Liver (tissue), 9 donors: ENCODE results near the gene MCFD2. TPM values are rescaled to one million over a fixed set of nuclear protein-coding genes. Genes with fewer than 3 reads are reported as not detected.

Experiments used
- DNase-seq: peaks from one replicate; pipeline ENCODE4 v3.0.0-alpha.2; 2017; ENCODE audit warnings: low spot score
- H3K27ac ChIP-seq, 2 donors: one replicate each; pipeline ENCODE4 v1.7.0; 2013; ENCODE audit warnings: inconsistent platforms in 2 of 2, low read length in 2 of 2, control low read depth in 1 of 2, low read depth in 1 of 2, mild to moderate bottlenecking in 1 of 2
- H3K27me3 ChIP-seq, 4 donors: one replicate each; pipeline versions ENCODE4 v1.6.1 to v1.7.0; 2013; ENCODE audit warnings: low read length in 3 of 4, inconsistent platforms in 1 of 4, mild to moderate bottlenecking in 1 of 4, moderate library complexity in 1 of 4; ENCODE audit not compliant: control insufficient read depth in 4 of 4, insufficient read depth in 4 of 4
- H3K36me3 ChIP-seq, 4 donors: one replicate each; pipeline versions ENCODE4 v1.6.1 to v1.7.0; 2013; ENCODE audit warnings: low read length in 3 of 4, mild to moderate bottlenecking in 3 of 4, low read depth in 1 of 4, moderate library complexity in 1 of 4; ENCODE audit not compliant: control insufficient read depth in 4 of 4, insufficient read depth in 3 of 4
- H3K4me1 ChIP-seq, 4 donors: one replicate each; pipeline versions ENCODE4 v1.6.1 to v1.7.0; 2013; ENCODE audit warnings: low read length in 3 of 4, mild to moderate bottlenecking in 3 of 4, moderate library complexity in 1 of 4; ENCODE audit not compliant: control insufficient read depth in 4 of 4, insufficient read depth in 4 of 4
- H3K4me3 ChIP-seq, 3 donors: one replicate each; pipeline versions ENCODE4 v1.6.1 to v1.7.0; 2013; ENCODE audit warnings: low read length in 3 of 3, control low read depth in 1 of 3, low read depth in 1 of 3, mild to moderate bottlenecking in 1 of 3
- H3K9ac ChIP-seq, 2 donors: one replicate each; pipeline ENCODE4 v1.7.0; 2013; ENCODE audit warnings: low read length in 2 of 2, mild to moderate bottlenecking in 2 of 2, moderate library complexity in 2 of 2, control low read depth in 1 of 2, low read depth in 1 of 2
- H3K9me3 ChIP-seq, 4 donors: one replicate each; pipeline versions ENCODE4 v1.6.1 to v1.7.0; 2013; ENCODE audit warnings: low read length in 3 of 4; ENCODE audit not compliant: control insufficient read depth in 4 of 4
- FOXA1 ChIP-seq: IDR thresholded peaks from 2 replicates; pipeline ENCODE4 v1.6.1; 2016; ENCODE audit warnings: antibody characterized with exemption
- FOXA2 ChIP-seq: IDR thresholded peaks from 2 replicates; pipeline ENCODE4 v1.6.1; 2016; ENCODE audit warnings: antibody characterized with exemption
- HNF4A ChIP-seq, 2 donors: conservative IDR thresholded peaks; 2 replicates each; pipeline ENCODE4 v1.6.1; 2016; ENCODE audit warnings: antibody characterized with exemption in 2 of 2, mild to moderate bottlenecking in 2 of 2
- JUND ChIP-seq, 2 donors: IDR thresholded peaks; 2 replicates each; pipeline ENCODE4 v1.6.1; 2016; ENCODE audit warnings: antibody characterized with exemption in 2 of 2
- RXRA ChIP-seq, 2 donors: IDR thresholded peaks; 2 replicates each; pipeline ENCODE4 v1.6.1; 2017 to 2018; ENCODE audit warnings: antibody characterized with exemption in 2 of 2, mild to moderate bottlenecking in 1 of 2
- SP1 ChIP-seq: IDR thresholded peaks from 2 replicates; pipeline ENCODE4 v1.6.1; 2018; ENCODE audit warnings: antibody characterized with exemption, mild to moderate bottlenecking
- TAF1 ChIP-seq: conservative IDR thresholded peaks from 2 replicates; pipeline ENCODE4 v1.6.1; 2016; ENCODE audit warnings: antibody characterized with exemption, mild to moderate bottlenecking
- YY1 ChIP-seq: IDR thresholded peaks from 2 replicates; pipeline ENCODE4 v1.6.1; 2016; ENCODE audit warnings: antibody characterized with exemption, mild to moderate bottlenecking
- WGBS: extraction: QIAGEN DNeasy Blood & Tissue Kit; methylation state at CpG from one replicate; pipeline ENCODE4 v1.1.7; 2013; 5-methylcytosine and 5-hydroxymethylcytosine counted together
- polyA plus RNA-seq, 2 donors: library from polyadenylated mRNA; stranded (reverse) in 1 of 2; unstranded in 1 of 2; fragments of 200-250 nt in 1 of 2; fragments of >200 nt in 1 of 2; fragmentation: Nextera tagmentation in 1 of 2; extraction: Ambion mirVana in 1 of 2; gene quantifications; one replicate each; pipeline versions ENCODE4 v1.2.1 to v1.2.3, GENCODE V29; 2013 to 2015
- total RNA-seq, 2 donors: library from RNA; depleted of rRNA; stranded (reverse); fragments of >200 nt; gene quantifications; one replicate each; pipeline ENCODE4 v1.2.3, GENCODE V29; 2014
- TF ChIP-seq, protein P1 (sequence below): IDR thresholded peaks from 2 replicates; pipeline ENCODE4 v1.6.1; 2016; ENCODE audit warnings: antibody characterized with exemption
- TF ChIP-seq, protein P2 (sequence below): IDR thresholded peaks from 2 replicates; pipeline ENCODE4 v1.6.1; 2016; ENCODE audit warnings: antibody characterized with exemption
- TF ChIP-seq, protein P3 (sequence below): IDR thresholded peaks from 2 replicates; pipeline ENCODE4 v1.6.1; 2016; ENCODE audit warnings: antibody characterized with exemption
- donor health status: healthy.
- donor health status: healthy.
- donor health status: healthy.
- donor health status: healthy.
- donor health status: healthy.

The MCFD2 gene
- total and polyA plus RNA-seq, 4 donors, result 81.8 to 148 (median 129) TPM

DNA sequence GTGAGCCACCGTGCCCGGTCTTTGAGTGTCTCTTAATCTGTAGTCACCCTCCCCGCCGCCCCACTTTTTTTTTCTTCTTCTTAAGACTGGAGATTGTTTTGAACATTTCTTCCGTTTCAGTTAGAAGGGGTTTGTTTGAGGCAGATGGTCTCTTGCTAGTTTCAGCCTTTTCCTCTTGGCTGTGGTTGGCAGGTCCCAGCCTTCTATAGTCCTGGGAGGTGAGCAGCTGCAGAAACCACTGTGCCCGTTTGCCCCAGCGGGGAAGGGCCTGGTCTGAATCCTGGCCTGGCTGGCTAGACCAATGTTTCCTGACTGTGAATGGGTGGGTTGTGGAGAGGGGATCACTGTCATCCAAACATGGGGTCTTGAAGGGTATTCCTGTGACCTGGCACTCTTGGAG lies 30.1 kb upstream of the MCFD2 start (continued):
- TF ChIP-seq TAF1 (no peak), RXRA (IDR thresholded peaks at IDR 0.05) (no peak), HNF4A (conservative IDR thresholded peaks at IDR 0.05) (no peak)
- TF ChIP-seq, protein P1, sequence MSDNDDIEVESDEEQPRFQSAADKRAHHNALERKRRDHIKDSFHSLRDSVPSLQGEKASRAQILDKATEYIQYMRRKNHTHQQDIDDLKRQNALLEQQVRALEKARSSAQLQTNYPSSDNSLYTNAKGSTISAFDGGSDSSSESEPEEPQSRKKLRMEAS, result no peak
- TF ChIP-seq, protein P2, sequence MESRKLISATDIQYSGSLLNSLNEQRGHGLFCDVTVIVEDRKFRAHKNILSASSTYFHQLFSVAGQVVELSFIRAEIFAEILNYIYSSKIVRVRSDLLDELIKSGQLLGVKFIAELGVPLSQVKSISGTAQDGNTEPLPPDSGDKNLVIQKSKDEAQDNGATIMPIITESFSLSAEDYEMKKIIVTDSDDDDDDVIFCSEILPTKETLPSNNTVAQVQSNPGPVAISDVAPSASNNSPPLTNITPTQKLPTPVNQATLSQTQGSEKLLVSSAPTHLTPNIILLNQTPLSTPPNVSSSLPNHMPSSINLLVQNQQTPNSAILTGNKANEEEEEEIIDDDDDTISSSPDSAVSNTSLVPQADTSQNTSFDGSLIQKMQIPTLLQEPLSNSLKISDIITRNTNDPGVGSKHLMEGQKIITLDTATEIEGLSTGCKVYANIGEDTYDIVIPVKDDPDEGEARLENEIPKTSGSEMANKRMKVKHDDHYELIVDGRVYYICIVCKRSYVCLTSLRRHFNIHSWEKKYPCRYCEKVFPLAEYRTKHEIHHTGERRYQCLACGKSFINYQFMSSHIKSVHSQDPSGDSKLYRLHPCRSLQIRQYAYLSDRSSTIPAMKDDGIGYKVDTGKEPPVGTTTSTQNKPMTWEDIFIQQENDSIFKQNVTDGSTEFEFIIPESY, result no peak
- TF ChIP-seq, protein P3, sequence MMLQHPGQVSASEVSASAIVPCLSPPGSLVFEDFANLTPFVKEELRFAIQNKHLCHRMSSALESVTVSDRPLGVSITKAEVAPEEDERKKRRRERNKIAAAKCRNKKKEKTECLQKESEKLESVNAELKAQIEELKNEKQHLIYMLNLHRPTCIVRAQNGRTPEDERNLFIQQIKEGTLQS, result no peak

DNA sequence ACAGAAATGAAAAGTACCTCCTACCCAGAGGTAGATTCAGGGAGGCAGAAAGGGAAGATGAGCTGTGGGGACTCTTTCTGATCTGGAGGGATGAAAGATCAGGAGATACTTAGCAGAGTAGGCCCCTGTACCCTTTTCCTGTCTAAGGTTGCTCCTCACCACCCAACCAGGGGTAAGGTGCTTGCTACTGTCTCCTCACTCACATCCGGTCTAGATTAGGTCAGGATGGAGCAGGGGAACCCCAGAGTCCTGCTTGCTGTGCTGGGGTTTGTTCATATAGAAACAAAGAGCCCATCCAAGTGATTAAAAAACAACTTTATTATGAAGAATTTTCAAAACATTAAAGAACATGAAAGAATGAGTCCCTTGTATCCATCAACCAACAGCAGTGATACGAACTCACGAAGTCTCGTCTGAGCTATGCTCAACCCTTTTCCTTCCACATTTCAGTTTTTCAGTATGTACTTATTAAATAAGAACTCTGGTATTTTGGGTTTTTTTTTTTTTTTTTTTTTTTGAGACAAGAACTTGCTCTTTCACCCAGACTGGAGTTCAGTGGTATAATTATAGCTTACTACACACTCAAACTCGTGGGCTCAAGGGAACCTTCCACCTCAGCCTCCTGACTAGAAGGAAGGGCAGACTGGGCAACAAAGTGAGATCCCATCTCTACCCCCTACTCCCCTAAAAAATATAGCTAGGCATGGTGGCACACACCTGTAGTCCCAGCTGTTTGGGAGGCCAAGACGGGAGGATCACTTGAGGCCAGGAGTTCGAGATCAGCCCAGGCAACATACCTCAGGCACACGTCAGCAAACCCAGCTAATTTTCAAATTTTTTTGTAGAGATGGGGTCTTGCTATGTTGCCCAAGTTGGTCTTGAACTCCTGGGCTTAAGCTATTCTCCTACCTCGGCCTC lies 28.5 kb upstream of the MCFD2 start:
- peaks cover 0 to 2% (median 0%) of the 10 kb centered on the region in 4 donors for H3K36me3 ChIP-seq
- no peaks in the 10 kb centered on the region for H3K9me3 ChIP-seq
- peaks cover 3 to 20% (median 11%) of the 10 kb centered on the region in 4 donors for H3K4me1 ChIP-seq
- H3K9ac ChIP-seq, result no peak overlapping the region
- no peaks in the 10 kb centered on the region for H3K27me3 ChIP-seq
- H3K4me3 ChIP-seq, result no peak overlapping the region
- no peak overlapping the region for H3K27ac ChIP-seq
- DNase-seq, result no peak
- WGBS, result 89% methylated on average over 9 of the region's 9 CpGs
- TF ChIP-seq, protein P1, result no peak

DNA sequence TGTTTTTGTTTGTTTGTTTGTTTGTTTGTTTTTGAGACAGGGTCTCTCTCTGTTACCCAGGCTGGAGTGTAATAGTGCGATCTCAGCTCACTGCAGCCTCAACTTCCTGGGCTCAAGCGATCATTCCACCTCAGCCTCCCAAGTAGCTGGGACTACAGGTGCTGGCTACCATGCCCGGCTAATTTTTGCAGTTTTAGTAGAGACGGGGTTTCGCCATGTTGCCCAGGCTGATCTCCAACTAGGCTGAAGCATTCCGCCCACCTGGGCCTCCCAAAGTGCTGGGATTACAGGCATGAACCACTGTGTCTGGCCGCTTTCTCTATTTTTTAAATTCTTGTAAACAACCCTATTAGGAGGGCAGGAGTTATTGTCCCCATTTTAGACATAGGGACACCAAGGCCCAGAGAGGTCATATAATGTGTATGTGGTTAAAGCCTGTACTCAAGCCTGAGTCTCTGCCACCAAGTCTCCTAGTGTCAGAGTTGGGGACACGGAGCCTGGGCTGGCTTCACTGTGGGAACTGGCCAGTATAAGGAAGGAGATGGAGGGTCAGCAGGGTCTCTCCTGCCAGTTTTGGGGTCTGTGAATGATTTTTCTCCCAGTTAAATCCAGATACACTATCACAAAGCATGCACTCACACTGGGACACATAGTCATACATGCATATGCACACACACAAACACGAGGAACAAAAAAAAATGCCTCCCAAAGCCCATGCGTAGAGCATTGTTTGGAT lies 27.5 kb upstream of the MCFD2 start:
- H3K36me3 ChIP-seq, result peaks cover 0 to 2% (median 0%) of the 10 kb centered on the region in 4 donors
- no peak overlapping the region for H3K9ac ChIP-seq
- no peak overlapping the region for H3K27ac ChIP-seq
- no peak overlapping the region for H3K4me3 ChIP-seq
- no peak for DNase-seq
- 91% methylated on average over 10 of the region's 10 CpGs for WGBS
- TF ChIP-seq FOXA2 (no peak), SP1 (no peak), JUND (IDR thresholded peaks at IDR 0.05) (no peak), TAF1 (no peak), FOXA1 (no peak), YY1 (no peak)
- TF ChIP-seq, protein P2, result no peak
- H3K27me3 ChIP-seq, result no peaks in the 10 kb centered on the region
- no peaks in the 10 kb centered on the region for H3K9me3 ChIP-seq
- H3K4me1 ChIP-seq, result peaks cover 3 to 20% (median 11%) of the 10 kb centered on the region in 4 donors
